B cell (primary cell): Measurements from ENCODE around the gene KCND1. TPM values are rescaled to one million over a fixed set of nuclear protein-coding genes. Genes with fewer than 3 reads are reported as not detected.

Experiments used
- ATAC-seq: fragments of 200-7000 bp; cut with Tn5 transposase; one replicate; pipeline ENCODE4 v1.10.0; 2021; ENCODE audit warnings: low read depth, mild to moderate bottlenecking, moderate number of reproducible peaks, moderate library complexity
- CTCF ChIA-PET: fragments of 350-600 bp; sonication (Branson Sonifier 250); formaldehyde crosslinking; loops from one replicate; lab custom pipeline; 2021; ENCODE audit warnings: antibody characterized with exemption, inconsistent platforms; lab: Charles Lee
- POLR2A ChIA-PET: fragments of 350-600 bp; sonication (Branson Sonifier 250); formaldehyde crosslinking; loops from one replicate; lab custom pipeline; 2021; ENCODE audit warnings: antibody characterized with exemption; lab: Charles Lee
- DNase-seq: peaks from one replicate; pipeline ENCODE4 v3.0.0; 2013
- H2AFZ ChIP-seq: 2 replicates; pipeline ENCODE4 v1.6.1; 2012; ENCODE audit warnings: mild to moderate bottlenecking, low read depth, low read length; ENCODE audit not compliant: insufficient read depth, poor library complexity, severe bottlenecking
- H3K27ac ChIP-seq, 2 donors: 1 replicate in 1 of 2; 2 replicates in 1 of 2; pipeline ENCODE4 v1.5.1; 2012 to 2013; ENCODE audit warnings: low read length in 2 of 2, mild to moderate bottlenecking in 2 of 2, moderate library complexity in 1 of 2
- H3K27me3 ChIP-seq, 4 experiments: fragments of 200-600 bp in 1 of 4; sonication (generic) in 1 of 4; replicated peaks in 1 of 4; 1 replicate in 2 of 4; 2 replicates in 2 of 4; pipeline versions ENCODE4 v1.6.1 to v1.7.0; 2013 to 2016; ENCODE audit warnings: low read length in 3 of 4, mild to moderate bottlenecking in 2 of 4, mixed read lengths in 1 of 4, moderate library complexity in 1 of 4; ENCODE audit not compliant: insufficient read depth in 4 of 4, control insufficient read depth in 3 of 4; ENCODE audit errors: control extremely low read depth in 1 of 4
- H3K36me3 ChIP-seq, 2 experiments: replicated peaks in 1 of 2; 1 replicate in 1 of 2; 2 replicates in 1 of 2; pipeline versions ENCODE4 v1.6.1 to v1.7.1; 2013; ENCODE audit warnings: low read length in 1 of 2; ENCODE audit not compliant: insufficient read depth in 2 of 2, control insufficient read depth in 1 of 2; ENCODE audit errors: control extremely low read depth in 1 of 2, extremely low read depth in 1 of 2
- H3K4me1 ChIP-seq, 2 donors: fragments of 200-600 bp in 1 of 2; sonication (generic) in 1 of 2; 1 replicate in 1 of 2; 2 replicates in 1 of 2; pipeline versions ENCODE4 v1.5.1 to v1.6.1; 2013 to 2017; ENCODE audit warnings: low read length in 2 of 2; ENCODE audit not compliant: control insufficient read depth in 2 of 2, insufficient read depth in 2 of 2
- H3K4me2 ChIP-seq: replicated peaks from 2 replicates; pipeline ENCODE3; 2012; ENCODE audit warnings: mild to moderate bottlenecking, low read depth, low read length; ENCODE audit not compliant: poor library complexity, severe bottlenecking
- H3K4me3 ChIP-seq, 5 experiments: fragments of 200-600 bp in 1 of 5; sonication (generic) in 1 of 5; 1 replicate in 3 of 5; 2 replicates in 2 of 5; pipeline versions ENCODE4 v1.5.1 to v1.7.0; 2011 to 2016; ENCODE audit warnings: low read length in 4 of 5, mild to moderate bottlenecking in 4 of 5, low read depth in 2 of 5, control low read depth in 1 of 5, moderate library complexity in 1 of 5; ENCODE audit not compliant: insufficient read depth in 1 of 5; ENCODE audit errors: control extremely low read depth in 1 of 5, extremely low read depth in 1 of 5
- H3K79me2 ChIP-seq: fragments of 200-600 bp; sonication (generic); one replicate; pipeline ENCODE4 v1.6.0; 2016; ENCODE audit warnings: low read length; ENCODE audit not compliant: control insufficient read depth, insufficient read depth
- H3K9ac ChIP-seq: fragments of 200-600 bp; sonication (generic); 2 replicates; pipeline ENCODE4 v1.6.1; 2017; ENCODE audit warnings: mild to moderate bottlenecking, low read length, moderate library complexity
- H3K9me3 ChIP-seq, 3 donors: one replicate each; pipeline versions ENCODE4 v1.6.1 to v1.7.1; 2013; ENCODE audit warnings: low read length in 2 of 3; ENCODE audit not compliant: control insufficient read depth in 2 of 3, insufficient read depth in 1 of 3; ENCODE audit errors: control extremely low read depth in 1 of 3
- H4K20me1 ChIP-seq: 2 replicates; pipeline ENCODE4 v1.6.0; 2012; ENCODE audit warnings: mild to moderate bottlenecking, low read length; ENCODE audit not compliant: insufficient read depth, control insufficient read depth, poor library complexity, severe bottlenecking
- H3K27ac Mint-ChIP-seq: one replicate; pipeline ENCODE4 v1.8.0; 2021; ENCODE audit warnings: mixed read lengths
- H3K27me3 Mint-ChIP-seq: one replicate; pipeline ENCODE4 v1.8.0; 2021; ENCODE audit warnings: mixed read lengths
- H3K4me1 Mint-ChIP-seq: one replicate; pipeline ENCODE4 v1.8.0; 2021; ENCODE audit warnings: mixed read lengths
- H3K4me3 Mint-ChIP-seq: one replicate; pipeline ENCODE4 v1.8.0; 2021; ENCODE audit warnings: mixed read lengths
- H3K9me3 Mint-ChIP-seq: one replicate; pipeline ENCODE4 v1.8.0; 2022; ENCODE audit warnings: mixed read lengths; ENCODE audit not compliant: insufficient read depth
- CTCF ChIP-seq: fragments of 200-600 bp; IDR thresholded peaks from one replicate; pipeline ENCODE4 v1.8.0; 2022; ENCODE audit warnings: antibody characterized with exemption, mild to moderate bottlenecking
- EZH2 ChIP-seq: IDR thresholded peaks from 2 replicates; pipeline ENCODE4 v1.6.1; 2012; ENCODE audit warnings: borderline replicate concordance, low read depth, mild to moderate bottlenecking, moderate library complexity, low read length; ENCODE audit not compliant: insufficient read depth, poor library complexity, severe bottlenecking
- WGBS: methylation state at CpG from one replicate; pipeline ENCODE4 v1.1.5; 2013; ENCODE audit warnings: missing lambda C conversion rate; ENCODE audit not compliant: insufficient coverage; 5-methylcytosine and 5-hydroxymethylcytosine counted together
- intact Hi-C: fragments of 100-400 bp; cut with micrococcal nuclease; formaldehyde crosslinking; loops from one replicate; pipeline ENCODE4 v1.10.0; 2022
- polyA plus RNA-seq: library from polyadenylated mRNA; depleted of rRNA; stranded (reverse); fragments of >200 nt; gene quantifications from 2 replicates; pipeline ENCODE4 v1.2.3, GENCODE V29; 2012
- total RNA-seq, 2 donors: library from RNA; stranded (reverse); fragments of 120-200 nt in 1 of 2; gene quantifications; 1 replicate in 1 of 2; 2 replicates in 1 of 2; pipeline versions ENCODE4 v1.2.3 to v1.2.4, GENCODE V29; 2013 to 2022

The KCND1 gene
- total and polyA plus RNA-seq, 2 donors (not counting 1 experiment from before 2014, with no cell fraction given) = 2.2 to 2.3 TPM

GRCh38 chrX:48965959-48966358 is 5.7 kb downstream of the KCND1 start:
- no peak overlapping the region for H3K4me2 ChIP-seq
- H3K36me3 ChIP-seq = no peaks in the 10 kb centered on the region
- TF ChIP-seq CTCF = no peak
- no peak for TF ChIP-seq EZH2
- peaks cover 20% of the 10 kb centered on the region for H3K4me1 Mint-ChIP-seq
- no peak for ATAC-seq
- intact Hi-C loops = no loop called here
- H3K9ac ChIP-seq = no peak overlapping the region
- H3K9me3 ChIP-seq = no peaks in the 10 kb centered on the region
- H2AFZ ChIP-seq = no peak overlapping the region
- 100% methylated on average over 8 of the region's 14 CpGs for WGBS
- no peaks in the 10 kb centered on the region for H4K20me1 ChIP-seq
- no peaks in the 10 kb centered on the region for H3K27me3 Mint-ChIP-seq
- H3K4me3 Mint-ChIP-seq = no peak overlapping the region
- no peak overlapping the region for H3K4me3 ChIP-seq
- DNase-seq = no peak
- H3K27me3 ChIP-seq = no peaks in the 10 kb centered on the region
- H3K4me1 ChIP-seq = peaks cover 8 to 26% of the 10 kb centered on the region in 2 donors
- no peak overlapping the region for H3K27ac ChIP-seq
- no peak overlapping the region for H3K27ac Mint-ChIP-seq
- no peaks in the 10 kb centered on the region for H3K79me2 ChIP-seq
- POLR2A ChIA-PET = interaction anchor here (0.8 kb wide), 1 partner anchor 302 kb away, joined by 3 read pairs; no protein-coding TSS in a partner anchor
- CTCF ChIA-PET = interaction anchor here (0.6 to 0.7 kb wide), 2 partner anchors 167 to 412 kb away, joined by 3 read pairs; no protein-coding TSS in a partner anchor
- no peaks in the 10 kb centered on the region for H3K9me3 Mint-ChIP-seq

- peaks cover 27 to 50% of the 10 kb centered on the region in 2 donors for H3K4me1 ChIP-seq
- intact Hi-C loops = no loop called here
- H3K9me3 ChIP-seq = no peaks in the 10 kb centered on the region
- ChIA-PET POLR2A (no interaction called here), CTCF (interaction anchor here (1.0 to 1.2 kb wide), 2 partner anchors 8 to 11 kb away, joined by 3 to 4 read pairs; no protein-coding TSS in a partner anchor)
- peaks cover 5% of the 10 kb centered on the region for H3K79me2 ChIP-seq
- no peak overlapping the region for H3K4me3 ChIP-seq
- Mint-ChIP-seq H3K4me1 (peaks cover 36% of the 10 kb centered on the region), H3K27me3 (no peaks in the 10 kb centered on the region), H3K4me3 (peak overlapping the region; percentile 55), H3K27ac (peak overlapping the region; percentile 80), H3K9me3 (no peaks in the 10 kb centered on the region)
- no peak overlapping the region for H2AFZ ChIP-seq
- TF ChIP-seq CTCF (no peak), EZH2 (no peak)
- H3K27me3 ChIP-seq = no peaks in the 10 kb centered on the region
- H3K9ac ChIP-seq = no peak overlapping the region
- peak overlapping the region; percentile 4 to 34 for H3K27ac ChIP-seq
- H3K4me2 ChIP-seq = peak overlapping the region; percentile 1
- ATAC-seq = no peak
- WGBS = 0% methylated on average over 1 of the region's 5 CpGs
- H4K20me1 ChIP-seq = peaks cover 5% of the 10 kb centered on the region
- H3K36me3 ChIP-seq = no peaks in the 10 kb centered on the region
- no peak for DNase-seq
These were observed 10.0 kb downstream of the KCND1 start for GRCh38 chrX:48961585-48962091.
